T-helper 1 cell treated with Interleukin-12 subunit alpha and Interleukin-12 subunit beta and Interleukin-4 antibody, amounts not matched to agents 30 ng/mL and 1 ng/mL, for 36 hours (primary cell): ENCODE data around the gene SLC1A7. TPM values are rescaled to one million over a fixed set of nuclear protein-coding genes. Genes with fewer than 3 reads are reported as not detected.
"Not testable (repeated sequence)": the region's sequence is repeated elsewhere in the genome, so short reads cannot be mapped to it uniquely, and the experiment has no call there.

Source experiments
- intact Hi-C: fragments of 100-400 bp; cut with micrococcal nuclease; formaldehyde crosslinking; loops from one replicate; pipeline ENCODE4 v1.15.1; 2024
- total RNA-seq: library from RNA; stranded (reverse); gene quantifications from 2 replicates; pipeline ENCODE4 v1.2.3, GENCODE V29; 2022

The SLC1A7 gene
- total RNA-seq, result not detected in 2 replicates

GRCh38 chr1:53142226-53142853 lies at the start of gene SLC1A7:
SLC1A7 (minus strand) TSS chr1:53142638; CDS start chr1:53142449, 189 bp downstream.
- intact Hi-C loops, result no loop called here

GRCh38 chr1:53190210-53190611 lies 47.8 kb upstream of the SLC1A7 start:
- intact Hi-C loops, result no loop called here

- intact Hi-C loops, result no loop called here
Measured at GRCh38 chr1:53189061-53189460, 46.6 kb upstream of the SLC1A7 start.

GRCh38 chr1:53188099-53188498 lies 45.7 kb upstream of the SLC1A7 start:
- intact Hi-C loops, result no loop called here

GRCh38 chr1:53187401-53187800 lies 45.0 kb upstream of the SLC1A7 start:
- intact Hi-C loops, result no loop called here

- intact Hi-C loops, result no loop called here
Measured at GRCh38 chr1:53186533-53186932, 44.1 kb upstream of the SLC1A7 start.

- intact Hi-C loops, result not testable (repeated sequence)
Measured at GRCh38 chr1:53185955-53186297, 43.5 kb upstream of the SLC1A7 start.

GRCh38 chr1:53183095-53183990 lies 40.9 kb upstream of the SLC1A7 start:
- intact Hi-C loops, result loop anchor here (2.0 kb wide), 1 partner anchor 341 kb away; the partner anchor contains the start of gene ZYG11A

GRCh38 chr1:53182716-53183094 lies 40.3 kb upstream of the SLC1A7 start:
- intact Hi-C loops, result loop anchor here (1.0 to 2.0 kb wide), 5 partner anchors 14 to 1285 kb away; partner anchors contain the start of genes CPT2 and ZYG11A

GRCh38 chr1:53182111-53182593 lies 39.7 kb upstream of the SLC1A7 start:
- intact Hi-C loops, result loop anchor here (1.0 to 2.0 kb wide), 5 partner anchors 14 to 1285 kb away; partner anchors contain the start of genes CPT2 and ZYG11A

GRCh38 chr1:53180951-53181350 lies 38.5 kb upstream of the SLC1A7 start:
- intact Hi-C loops, result no loop called here

- intact Hi-C loops, result no loop called here
Measured at GRCh38 chr1:53180226-53180625, 37.8 kb upstream of the SLC1A7 start.

- intact Hi-C loops, result no loop called here
Measured at GRCh38 chr1:53176452-53177208, 34.2 kb upstream of the SLC1A7 start.

GRCh38 chr1:53174971-53175913 lies 32.8 kb upstream of the SLC1A7 start:
- intact Hi-C loops, result no loop called here

GRCh38 chr1:53172426-53173128 lies 30.1 kb upstream of the SLC1A7 start:
- intact Hi-C loops, result no loop called here

GRCh38 chr1:53166912-53167311 lies 24.5 kb upstream of the SLC1A7 start:
- intact Hi-C loops, result no loop called here

GRCh38 chr1:53166366-53166765 lies 23.9 kb upstream of the SLC1A7 start:
- intact Hi-C loops, result no loop called here

- intact Hi-C loops, result no loop called here
Measured at GRCh38 chr1:53165408-53165961, 23.0 kb upstream of the SLC1A7 start.

GRCh38 chr1:53163291-53163768 lies 20.9 kb upstream of the SLC1A7 start:
- intact Hi-C loops, result no loop called here
